IPS DF 4.7 (cell line): ENCODE results near the gene AK3.
"Not testable (repeated sequence)": the region's sequence is repeated elsewhere in the genome, so short reads cannot be mapped to it uniquely, and the experiment has no call there.

ENCODE experiments used
- DNase-seq: peaks from one replicate; pipeline ENCODE4 v3.0.0-alpha.2; 2013; ENCODE audit warnings: low spot score; ENCODE audit errors: extremely low read depth

Gene AK3

DNA sequence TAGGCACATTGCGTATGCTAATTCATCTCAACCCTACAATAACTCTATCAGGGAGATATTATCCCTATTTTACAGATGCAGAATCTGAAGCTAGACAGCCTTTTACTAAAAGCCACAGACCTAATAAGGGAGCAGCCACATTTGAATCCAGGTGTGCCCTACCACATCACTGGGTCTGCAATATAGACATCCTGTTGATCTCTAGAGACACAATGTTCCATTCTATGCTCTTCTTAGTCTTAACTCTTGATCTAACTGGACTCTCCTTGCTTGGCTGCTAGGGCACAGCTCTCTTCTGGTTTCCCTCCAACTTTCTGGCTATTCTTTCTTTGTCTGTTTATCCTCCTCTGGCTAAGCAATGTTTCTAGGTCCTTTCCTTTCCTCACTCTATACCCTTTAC is 73.3 kb downstream of the AK3 start:
- no peak for DNase-seq

DNA sequence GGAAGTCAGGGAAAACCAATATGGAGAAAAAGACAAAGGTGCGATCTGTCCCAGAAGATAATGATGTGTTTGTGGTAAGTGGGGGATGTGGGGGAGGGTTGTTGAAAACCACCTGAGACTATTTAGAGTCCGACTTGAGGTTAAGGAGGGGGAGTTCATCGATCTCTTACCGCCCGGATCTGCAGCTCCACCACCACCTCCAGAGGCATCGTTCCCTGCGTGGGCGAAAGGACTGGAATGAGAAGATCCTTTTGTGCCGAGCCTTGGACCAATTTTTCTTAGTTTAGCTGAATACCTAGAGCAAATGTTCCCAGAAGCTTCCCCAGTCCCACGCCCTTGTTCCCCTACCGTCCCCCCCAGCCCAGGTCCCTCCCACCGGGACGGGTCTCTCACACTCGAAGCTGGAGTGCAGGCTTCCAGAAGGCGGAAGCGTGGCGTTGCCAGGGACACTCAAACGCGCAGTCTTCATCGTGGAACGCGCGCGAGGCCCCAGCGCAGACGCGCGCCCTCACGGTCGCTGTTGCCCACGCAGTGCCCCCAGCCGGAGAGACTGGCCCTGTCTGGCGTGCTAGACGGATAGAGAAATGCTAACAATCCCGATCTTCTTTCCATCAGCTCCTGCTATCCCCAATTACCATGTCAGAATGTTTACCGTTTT is 74.8 kb downstream of the AK3 start, which contains the start of gene SPATA6L:
Gene SPATA6L (minus strand): TSS at position 439 of the 658 bp plus-strand sequence. CDS start 230 bp downstream, at position 209.
- DNase-seq: no peak

DNA sequence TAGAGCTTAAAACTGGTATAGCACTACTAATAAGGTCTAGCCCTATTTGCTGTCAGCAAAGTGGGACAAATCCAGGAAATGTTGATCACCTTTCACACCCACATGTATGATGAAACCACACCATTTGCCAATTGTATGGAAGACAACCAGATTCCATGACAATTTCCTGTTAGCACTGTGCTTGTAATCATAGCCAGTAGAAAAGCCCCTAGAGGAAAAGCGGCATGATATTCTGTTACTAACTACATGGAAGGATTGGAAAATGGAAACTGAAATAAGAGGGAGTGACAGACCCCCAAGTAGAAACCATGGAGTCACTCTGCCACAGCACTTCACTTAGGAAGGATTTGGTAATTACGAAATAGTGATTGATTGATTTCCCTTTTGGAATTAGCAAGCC is 75.6 kb downstream of the AK3 start:
- DNase-seq: no peak

DNA sequence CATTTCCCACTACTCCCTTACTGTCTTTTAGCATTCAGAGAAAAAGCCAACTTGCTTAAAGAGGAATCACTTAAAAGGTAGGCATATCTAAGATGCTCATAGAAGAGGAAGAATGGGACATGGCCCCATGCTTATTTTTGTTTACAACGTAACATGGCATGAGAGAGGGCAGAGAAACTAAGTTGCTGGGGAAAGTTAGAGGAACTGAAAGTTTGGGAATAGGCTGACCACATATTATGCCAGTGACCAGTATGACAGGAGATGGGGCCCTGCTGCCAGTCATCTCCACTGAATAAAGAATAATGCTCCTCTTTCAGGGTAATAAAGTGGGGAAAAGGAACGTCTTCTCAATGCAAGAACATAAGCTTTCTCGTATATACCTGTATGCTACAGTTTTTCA is 77.0 kb downstream of the AK3 start:
- DNase-seq: no peak

DNA sequence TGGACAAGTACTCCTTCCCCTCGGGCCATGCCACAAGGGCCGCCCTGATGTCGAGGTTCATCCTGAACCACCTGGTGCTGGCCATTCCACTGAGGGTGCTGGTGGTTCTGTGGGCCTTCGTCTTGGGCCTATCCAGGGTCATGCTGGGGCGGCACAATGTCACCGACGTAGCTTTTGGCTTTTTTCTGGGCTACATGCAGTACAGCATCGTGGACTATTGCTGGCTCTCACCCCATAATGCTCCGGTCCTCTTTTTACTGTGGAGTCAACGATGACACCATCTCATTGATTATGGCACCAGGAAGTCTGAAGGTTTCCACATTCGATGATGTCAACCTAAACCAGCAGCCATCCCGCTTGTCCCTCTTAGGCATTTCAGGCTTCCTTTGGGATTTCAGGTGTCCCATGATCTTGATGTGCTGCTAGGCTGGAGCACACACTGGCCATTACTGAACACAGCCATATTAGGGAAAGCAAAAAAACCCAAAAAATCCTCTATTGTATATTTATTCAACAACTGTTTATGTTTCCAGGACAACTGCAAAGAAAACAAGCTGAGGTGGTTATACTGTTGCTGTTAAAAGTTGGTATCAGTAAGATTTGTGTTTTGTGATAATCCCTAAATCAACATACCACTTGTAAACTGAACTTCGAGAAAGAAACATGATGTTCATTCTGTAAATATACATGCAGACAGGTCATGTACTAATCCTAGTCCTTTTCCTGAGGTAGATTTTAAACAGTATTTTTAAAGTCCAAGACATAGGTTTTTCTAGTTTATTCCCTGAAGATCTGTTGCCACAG is 77.8 kb downstream of the AK3 start:
- no peak for DNase-seq

DNA sequence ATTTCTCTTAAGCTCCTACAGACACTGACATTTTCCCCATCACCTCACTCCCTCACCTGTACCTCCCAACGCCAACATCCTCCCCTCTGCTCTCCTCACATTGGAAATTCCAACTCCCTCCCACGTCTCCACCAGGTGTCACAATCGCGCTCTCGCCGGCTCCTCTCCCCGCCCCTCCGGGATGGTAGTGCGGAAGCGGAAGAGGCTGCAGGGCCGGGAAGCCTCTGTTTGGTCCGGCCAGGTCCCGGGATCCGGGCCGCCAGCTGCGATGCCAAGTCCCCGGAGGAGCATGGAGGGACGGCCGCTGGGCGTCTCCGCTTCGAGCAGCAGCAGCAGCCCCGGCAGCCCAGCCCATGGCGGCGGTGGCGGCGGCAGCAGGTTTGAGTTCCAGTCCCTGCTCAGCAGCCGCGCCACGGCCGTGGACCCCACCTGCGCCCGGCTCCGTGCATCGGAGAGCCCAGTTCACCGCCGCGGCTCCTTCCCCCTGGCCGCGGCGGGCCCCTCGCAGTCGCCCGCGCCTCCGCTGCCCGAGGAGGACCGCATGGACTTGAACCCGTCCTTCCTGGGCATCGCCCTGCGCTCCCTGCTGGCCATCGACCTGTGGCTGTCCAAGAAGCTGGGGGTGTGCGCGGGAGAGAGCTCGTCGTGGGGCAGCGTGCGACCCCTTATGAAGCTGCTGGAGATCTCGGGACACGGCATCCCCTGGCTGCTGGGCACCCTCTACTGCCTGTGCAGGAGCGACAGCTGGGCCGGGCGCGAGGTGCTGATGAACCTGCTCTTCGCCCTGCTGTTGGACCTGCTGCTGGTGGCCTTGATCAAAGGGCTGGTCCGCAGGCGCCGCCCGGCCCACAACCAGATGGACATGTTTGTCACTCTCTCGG is 78.7 kb downstream of the AK3 start, which contains the start of gene PLPP6:
Gene PLPP6 (plus strand): TSS at position 187 of the 881 bp plus-strand sequence. CDS start 82 bp downstream, at position 269.
- peak; percentile 81 for DNase-seq

DNA sequence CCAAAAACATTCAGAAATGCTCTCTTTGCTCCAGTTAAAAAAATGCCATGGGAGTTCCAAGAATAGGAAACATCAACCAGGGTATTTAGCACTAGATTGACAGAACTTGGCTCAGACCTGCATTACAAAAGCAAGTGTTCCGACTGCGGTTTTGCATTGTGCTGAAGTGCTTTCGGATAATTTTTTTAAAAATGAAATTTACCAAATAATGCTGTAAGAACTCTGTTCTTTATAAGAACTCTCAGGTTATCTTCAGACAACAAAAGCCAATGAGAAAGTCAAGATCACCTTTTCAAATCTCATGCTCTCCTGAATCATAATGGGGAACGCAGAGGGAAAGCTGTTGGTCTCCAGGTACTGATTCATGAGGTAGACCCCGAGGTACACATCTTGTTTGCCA is 79.4 kb downstream of the AK3 start:
- DNase-seq: no peak

DNA sequence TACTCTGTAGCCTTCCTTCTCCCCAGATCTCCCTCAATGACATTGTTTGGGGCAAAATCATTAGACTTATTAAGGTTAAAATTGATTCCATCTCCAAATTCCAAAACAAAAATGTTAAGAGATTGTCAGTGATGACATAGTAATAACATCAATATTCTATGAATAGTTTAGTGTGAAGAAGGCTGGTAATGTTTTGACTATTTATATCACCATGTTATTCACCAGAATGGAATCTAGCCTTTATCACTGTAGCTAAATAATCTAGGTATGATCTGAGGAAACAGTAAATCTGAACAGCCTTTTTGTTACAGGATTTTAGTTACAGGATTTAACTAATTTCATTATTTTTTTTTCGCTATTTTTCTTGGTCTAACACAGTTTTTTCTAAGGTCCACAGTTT is 79.8 kb downstream of the AK3 start:
- no peak for DNase-seq

DNA sequence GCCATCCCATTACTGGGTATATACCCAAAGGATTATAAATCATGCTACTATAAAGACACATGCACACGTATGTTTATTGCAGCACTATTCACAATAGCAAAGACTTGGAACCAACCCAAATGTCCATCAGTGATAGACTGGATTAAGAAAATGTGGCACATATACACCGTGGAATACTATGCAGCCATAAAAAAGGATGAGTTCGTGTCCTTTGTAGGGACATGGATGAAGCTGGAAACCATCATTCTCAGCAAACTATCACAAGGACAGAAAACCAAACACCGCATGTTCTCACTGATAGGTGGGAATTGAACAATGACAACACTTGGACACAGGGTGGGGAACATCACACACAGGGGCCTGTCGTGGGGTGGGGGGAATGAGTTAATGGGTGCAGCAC is 80.3 kb downstream of the AK3 start:
- not testable (repeated sequence) for DNase-seq
